ENCODE data around the gene G0S2. TPM values are rescaled to one million over a fixed set of nuclear protein-coding genes. Genes with fewer than 3 reads are reported as not detected.

G0S2 gene
- total RNA-seq, 1 donor from 2014 or later: 3.6 TPM

DNA sequence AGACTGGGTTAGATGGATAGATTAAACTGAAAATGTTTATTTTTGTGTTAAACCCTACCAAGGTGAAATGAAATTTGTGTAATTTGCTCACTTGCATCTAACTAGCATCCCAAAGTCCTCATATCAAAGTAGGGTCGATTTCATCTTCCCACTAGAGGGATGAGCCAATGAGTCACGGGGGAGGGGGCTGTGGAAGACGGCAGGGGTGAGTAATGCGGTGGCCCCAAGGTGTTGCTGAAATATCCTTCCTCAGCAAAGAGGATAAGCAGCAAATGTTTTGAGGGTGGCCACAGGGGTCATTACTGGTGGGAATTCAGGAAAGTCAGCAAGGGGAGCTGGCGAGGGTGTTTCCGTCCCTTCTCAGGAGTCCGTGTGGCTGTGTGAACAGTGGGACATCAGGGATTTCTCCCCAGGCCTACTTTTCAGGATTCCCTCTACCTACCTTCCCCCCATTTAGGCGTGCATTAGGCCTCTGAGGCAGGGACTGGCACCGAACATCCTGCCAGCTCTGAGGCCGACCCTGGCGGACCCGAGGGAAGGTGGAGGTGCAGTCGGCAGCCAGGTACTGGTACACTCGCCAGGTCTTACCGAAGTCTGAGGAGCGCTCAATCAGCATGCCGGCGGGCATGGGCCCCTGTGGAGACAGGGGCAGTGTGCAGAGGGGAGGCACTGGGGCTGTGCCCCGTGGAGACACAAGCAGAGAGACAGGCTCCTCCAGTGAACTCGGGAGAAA, 41.0 kb upstream of the G0S2 start:
- no peak for DNase-seq (ENCODE audit: low spot score in 2 of 2, unreplicated experiment in 2 of 2)
- Mint-ChIP-seq H3K27me3 (ENCODE audit: low read depth) (peaks cover 7% of the 10 kb centered on the region), H3K27ac (no peak overlapping the region), H3K9me3 (no peaks in the 10 kb centered on the region), H3K4me3 (no peak overlapping the region), H3K4me1 (no peaks in the 10 kb centered on the region), H3K36me3 (peaks cover 6% of the 10 kb centered on the region)
- TF ChIP-seq, protein P1, sequence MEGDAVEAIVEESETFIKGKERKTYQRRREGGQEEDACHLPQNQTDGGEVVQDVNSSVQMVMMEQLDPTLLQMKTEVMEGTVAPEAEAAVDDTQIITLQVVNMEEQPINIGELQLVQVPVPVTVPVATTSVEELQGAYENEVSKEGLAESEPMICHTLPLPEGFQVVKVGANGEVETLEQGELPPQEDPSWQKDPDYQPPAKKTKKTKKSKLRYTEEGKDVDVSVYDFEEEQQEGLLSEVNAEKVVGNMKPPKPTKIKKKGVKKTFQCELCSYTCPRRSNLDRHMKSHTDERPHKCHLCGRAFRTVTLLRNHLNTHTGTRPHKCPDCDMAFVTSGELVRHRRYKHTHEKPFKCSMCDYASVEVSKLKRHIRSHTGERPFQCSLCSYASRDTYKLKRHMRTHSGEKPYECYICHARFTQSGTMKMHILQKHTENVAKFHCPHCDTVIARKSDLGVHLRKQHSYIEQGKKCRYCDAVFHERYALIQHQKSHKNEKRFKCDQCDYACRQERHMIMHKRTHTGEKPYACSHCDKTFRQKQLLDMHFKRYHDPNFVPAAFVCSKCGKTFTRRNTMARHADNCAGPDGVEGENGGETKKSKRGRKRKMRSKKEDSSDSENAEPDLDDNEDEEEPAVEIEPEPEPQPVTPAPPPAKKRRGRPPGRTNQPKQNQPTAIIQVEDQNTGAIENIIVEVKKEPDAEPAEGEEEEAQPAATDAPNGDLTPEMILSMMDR (IDR thresholded peaks at IDR 0.05; ENCODE audit: unreplicated experiment): no peak

DNA sequence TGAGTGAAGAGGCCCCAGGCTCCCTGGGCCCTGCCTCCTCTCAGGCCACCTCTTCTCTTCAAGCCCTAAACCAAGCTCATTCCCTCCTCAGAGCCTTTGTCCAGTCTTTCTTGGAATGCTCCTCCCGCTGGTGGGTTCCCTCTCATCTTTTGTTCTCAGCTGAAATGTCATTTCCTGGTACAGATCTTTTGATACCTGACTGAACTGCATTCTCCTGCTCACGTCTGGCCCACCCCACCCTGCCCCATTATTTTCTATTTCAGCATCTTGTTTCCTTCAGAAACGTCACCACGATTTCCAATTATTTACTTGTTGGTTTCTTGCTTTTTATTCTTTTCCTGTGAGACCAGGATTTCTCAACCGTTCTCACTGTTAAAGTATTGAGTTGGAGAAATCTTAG, 39.4 kb upstream of the G0S2 start:
- Mint-ChIP-seq H3K36me3 (peaks cover 6% of the 10 kb centered on the region), H3K4me1 (no peaks in the 10 kb centered on the region), H3K4me3 (no peak overlapping the region), H3K9me3 (no peaks in the 10 kb centered on the region), H3K27ac (no peak overlapping the region), H3K27me3 (ENCODE audit: low read depth) (peaks cover 4% of the 10 kb centered on the region)
- DNase-seq (ENCODE audit: low spot score in 2 of 2, unreplicated experiment in 2 of 2): no peak
- TF ChIP-seq, protein P1 (IDR thresholded peaks at IDR 0.05; ENCODE audit: unreplicated experiment): no peak

DNA sequence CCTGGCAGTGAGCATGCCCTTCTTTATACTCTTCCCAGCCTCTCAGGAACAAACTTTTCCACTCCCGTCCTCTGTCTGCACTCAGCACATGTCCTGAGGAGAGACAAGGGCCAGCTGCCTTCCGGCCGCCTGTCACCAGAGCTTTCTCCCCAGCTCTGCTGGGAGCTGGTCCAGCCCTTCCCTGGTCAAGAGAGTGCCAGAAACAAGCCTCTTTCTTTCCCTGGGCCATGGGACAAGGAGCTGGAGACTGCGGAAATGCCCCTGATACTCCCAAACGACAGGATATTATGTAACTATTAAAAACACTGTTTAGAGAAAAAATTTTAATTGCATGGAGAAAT, 33.4 kb upstream of the G0S2 start:
- H3K36me3 Mint-ChIP-seq: no peaks in the 10 kb centered on the region
- TF ChIP-seq, protein P1 (IDR thresholded peaks at IDR 0.05; ENCODE audit: unreplicated experiment): no peak
- DNase-seq (ENCODE audit: low spot score in 2 of 2, unreplicated experiment in 2 of 2): no peak
- no peak overlapping the region for H3K4me3 Mint-ChIP-seq
- H3K27ac Mint-ChIP-seq: peak overlapping the region; percentile 80
- H3K27me3 Mint-ChIP-seq (ENCODE audit: low read depth): peaks cover 3% of the 10 kb centered on the region
- H3K4me1 Mint-ChIP-seq: peaks cover 38% of the 10 kb centered on the region
- H3K9me3 Mint-ChIP-seq: no peaks in the 10 kb centered on the region

DNA sequence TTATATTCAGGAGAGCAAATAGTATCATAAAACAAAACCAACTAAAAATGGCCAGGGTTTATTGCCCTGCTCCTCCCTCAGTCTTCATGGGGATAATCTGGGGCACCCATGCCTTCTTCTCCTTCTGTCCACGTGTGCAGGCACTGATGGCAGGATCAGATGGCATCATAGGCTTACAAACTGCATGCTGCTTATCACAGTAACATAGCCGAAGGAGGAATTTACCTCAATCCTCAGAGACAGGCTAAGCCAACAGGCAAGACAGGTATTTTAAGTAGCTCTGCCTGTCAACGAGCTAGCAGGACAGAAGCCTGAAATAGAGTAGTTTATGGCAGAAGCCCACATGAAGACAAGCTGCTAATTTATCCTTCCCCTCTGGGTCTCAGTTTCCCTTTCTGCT, 32.4 kb upstream of the G0S2 start:
- H3K4me1 Mint-ChIP-seq: peaks cover 41% of the 10 kb centered on the region
- H3K27me3 Mint-ChIP-seq (ENCODE audit: low read depth): peaks cover 3% of the 10 kb centered on the region
- no peak overlapping the region for H3K4me3 Mint-ChIP-seq
- DNase-seq (ENCODE audit: low spot score in 2 of 2, unreplicated experiment in 2 of 2): no peak
- TF ChIP-seq, protein P1 (IDR thresholded peaks at IDR 0.05; ENCODE audit: unreplicated experiment): no peak
- H3K36me3 Mint-ChIP-seq: no peaks in the 10 kb centered on the region
- H3K9me3 Mint-ChIP-seq: no peaks in the 10 kb centered on the region
- peak overlapping the region; percentile 48 for H3K27ac Mint-ChIP-seq

DNA sequence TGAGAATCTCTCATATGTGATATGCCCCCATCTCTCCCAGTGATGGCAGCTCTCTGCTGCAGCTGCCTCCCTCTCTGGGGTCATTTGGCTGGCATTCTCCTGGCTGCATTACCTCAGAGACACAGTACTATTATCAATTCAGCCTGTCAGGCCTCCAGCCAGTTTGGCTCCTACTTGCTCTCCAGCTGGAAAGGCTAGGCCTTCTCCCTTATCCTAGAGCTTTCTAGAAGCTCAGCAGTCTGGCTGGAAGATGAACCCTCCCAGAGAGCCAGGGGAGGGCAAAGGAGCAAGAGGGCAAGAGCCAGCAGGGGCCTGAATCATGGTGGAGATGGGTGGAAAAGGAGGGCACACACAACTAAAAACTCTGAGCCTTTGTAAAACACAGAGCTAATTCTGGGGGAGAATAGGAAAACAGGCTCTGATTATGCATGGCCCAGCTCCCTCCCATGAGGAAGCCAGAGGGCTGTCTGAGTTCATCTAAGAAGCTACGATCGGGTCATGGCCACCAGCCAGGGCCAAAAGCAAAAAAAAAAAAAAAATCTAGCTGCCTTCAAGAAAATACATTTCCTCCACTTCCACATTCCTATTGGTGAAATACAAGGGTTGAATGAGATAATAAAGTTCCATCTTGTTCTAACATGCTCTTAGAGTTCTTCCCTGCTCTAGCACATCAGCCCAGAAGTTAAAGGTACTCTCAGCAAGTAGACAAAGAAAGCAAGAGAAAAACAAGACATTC, 31.8 kb upstream of the G0S2 start:
- peak overlapping the region; percentile 48 for H3K27ac Mint-ChIP-seq
- no peaks in the 10 kb centered on the region for H3K27me3 Mint-ChIP-seq (ENCODE audit: low read depth)
- no peak for DNase-seq (ENCODE audit: low spot score in 2 of 2, unreplicated experiment in 2 of 2)
- H3K4me3 Mint-ChIP-seq: no peak overlapping the region
- no peaks in the 10 kb centered on the region for H3K9me3 Mint-ChIP-seq
- H3K36me3 Mint-ChIP-seq: no peaks in the 10 kb centered on the region
- peaks cover 47% of the 10 kb centered on the region for H3K4me1 Mint-ChIP-seq
- TF ChIP-seq, protein P1 (IDR thresholded peaks at IDR 0.05; ENCODE audit: unreplicated experiment): no peak

Measured in mesothelial cell of epicardium (in vitro differentiated cells).